Measurements from ENCODE around the gene MARCHF10. TPM values are rescaled to one million over a fixed set of nuclear protein-coding genes. Genes with fewer than 3 reads are reported as not detected.
A peak's percentile ranks its signal among the peaks of the same experiment; 100 is the strongest.

The MARCHF10 gene
- total RNA-seq, 1 donor from 2014 or later, result not detected

- no peak for TF ChIP-seq CTCF (IDR thresholded peaks at IDR 0.05; ENCODE audit: borderline replicate concordance)
- intact Hi-C loops (cut with micrococcal nuclease), result no loop called here
- Histone ChIP-seq H3K4me1 (peaks cover 34% of the 10 kb centered on the region), H3K27me3 (ENCODE audit: low read depth) (no peaks in the 10 kb centered on the region), H3K4me3 (no peak overlapping the region), H3K36me3 (peaks cover 4% of the 10 kb centered on the region), H3K27ac (replicated peaks) (no peak overlapping the region), H3K9me3 (replicated peaks) (peaks cover 15% of the 10 kb centered on the region)
- no peak for DNase-seq
Observed at GRCh38 chr17:62656446-62656845, 151.7 kb downstream of the MARCHF10 start.

GRCh38 chr17:62655656-62656055, 152.5 kb downstream of the MARCHF10 start:
- intact Hi-C loops (cut with micrococcal nuclease), result no loop called here
- Histone ChIP-seq H3K36me3 (peaks cover 4% of the 10 kb centered on the region), H3K4me3 (no peak overlapping the region), H3K27ac (replicated peaks) (no peak overlapping the region), H3K4me1 (peaks cover 34% of the 10 kb centered on the region), H3K27me3 (ENCODE audit: low read depth) (no peaks in the 10 kb centered on the region), H3K9me3 (replicated peaks) (peaks cover 7% of the 10 kb centered on the region)
- TF ChIP-seq CTCF (IDR thresholded peaks at IDR 0.05; ENCODE audit: borderline replicate concordance), result no peak
- DNase-seq, result no peak

DNA sequence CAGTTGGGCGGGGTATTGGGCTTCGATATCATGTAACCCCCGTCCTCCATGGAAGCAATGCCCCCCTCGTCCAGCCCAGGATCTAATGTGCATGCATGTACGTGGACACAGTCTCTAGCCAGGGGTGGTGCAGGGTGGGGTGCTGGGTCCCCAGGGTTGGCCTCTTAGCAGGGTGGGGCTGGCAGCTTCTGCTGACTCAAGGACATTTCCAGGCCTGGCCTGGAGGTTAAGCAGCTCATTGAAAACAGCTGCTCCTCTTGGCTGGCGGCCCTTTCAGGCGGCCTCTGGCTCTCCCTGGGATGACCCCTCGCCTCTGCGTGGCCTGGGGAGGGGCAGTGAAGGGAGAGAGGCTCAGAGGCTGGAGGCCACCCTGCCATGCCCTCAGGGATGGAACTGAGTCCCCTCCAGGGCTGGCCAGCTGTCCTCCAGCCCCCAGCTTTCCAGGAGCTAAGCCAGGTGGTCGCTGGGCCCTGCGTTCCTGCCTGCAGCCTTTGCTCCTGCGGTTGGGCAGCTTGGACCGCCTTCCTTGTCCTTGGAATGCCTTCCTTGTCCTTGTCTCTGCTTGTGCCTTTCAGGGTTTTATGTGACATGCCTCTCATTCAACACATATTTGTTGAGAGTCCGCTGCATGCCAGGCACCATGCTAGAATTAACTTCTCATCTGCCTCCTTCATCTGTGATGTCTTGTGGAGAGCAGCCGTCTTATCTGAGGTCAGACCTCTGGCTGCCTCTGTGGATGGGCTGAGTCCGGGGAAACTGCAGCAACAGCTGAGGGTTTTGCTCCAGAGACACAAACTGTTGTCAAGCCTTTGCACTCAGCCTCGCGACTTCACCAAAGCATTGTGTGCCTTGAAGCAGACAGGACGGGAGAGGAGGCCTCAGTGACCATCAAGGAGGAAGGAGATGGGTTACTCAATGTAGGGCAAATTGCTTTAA, 154.0 kb downstream of the MARCHF10 start:
- H3K4me3 ChIP-seq, result peak overlapping the region; percentile 61
- peaks cover 39% of the 10 kb centered on the region for H3K4me1 ChIP-seq
- no peaks in the 10 kb centered on the region for H3K9me3 ChIP-seq (replicated peaks)
- intact Hi-C loops (cut with micrococcal nuclease), result no loop called here
- H3K27ac ChIP-seq (replicated peaks), result peak overlapping the region; percentile 81
- no peak for TF ChIP-seq CTCF (IDR thresholded peaks at IDR 0.05; ENCODE audit: borderline replicate concordance)
- no peaks in the 10 kb centered on the region for H3K27me3 ChIP-seq (ENCODE audit: low read depth)
- peak; percentile 87 for DNase-seq
- no peaks in the 10 kb centered on the region for H3K36me3 ChIP-seq

DNA sequence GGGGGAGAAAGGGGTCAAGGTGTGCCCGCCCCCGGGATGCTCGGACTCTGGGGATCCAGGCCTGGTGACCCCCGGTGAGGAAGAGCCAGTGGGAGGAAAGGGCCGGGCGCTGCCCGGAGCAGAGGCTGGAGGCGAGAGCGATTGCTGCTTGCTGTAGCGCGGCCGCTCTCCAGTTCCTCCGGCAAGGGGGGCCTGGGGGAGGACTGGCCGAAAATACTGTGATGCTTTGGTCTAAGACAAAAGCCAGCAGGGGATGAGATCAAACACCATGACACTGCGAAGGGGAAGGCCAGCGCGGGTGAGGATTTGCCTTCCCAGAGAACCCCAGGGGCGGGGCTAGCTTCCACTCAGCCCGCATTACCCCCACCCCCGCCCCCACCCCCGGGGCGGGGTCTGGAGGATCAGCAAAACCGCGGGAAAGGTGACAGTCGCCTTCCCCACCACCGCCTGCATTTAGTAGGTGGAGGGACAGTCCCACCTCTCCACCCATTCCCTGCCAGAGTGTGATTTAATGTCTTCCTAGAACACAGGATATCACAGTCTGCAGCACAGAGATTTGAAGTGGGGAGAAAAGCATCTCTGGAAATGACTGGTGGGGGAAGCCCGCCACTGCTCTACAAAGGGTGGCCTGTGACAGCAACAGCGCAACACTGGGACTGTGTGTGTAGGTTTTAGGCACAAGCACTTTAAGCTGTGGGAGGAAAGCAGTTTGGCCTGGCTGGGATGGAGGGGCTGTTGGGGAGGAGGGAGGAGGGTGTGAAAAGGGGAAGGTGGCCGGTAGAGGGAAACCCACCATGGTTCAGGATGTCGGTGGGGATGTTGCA, 154.9 kb downstream of the MARCHF10 start:
- peak; percentile 77 for DNase-seq
- peak overlapping the region; percentile 61 for H3K4me3 ChIP-seq
- TF ChIP-seq CTCF (IDR thresholded peaks at IDR 0.05; ENCODE audit: borderline replicate concordance), result no peak
- peaks cover 48% of the 10 kb centered on the region for H3K4me1 ChIP-seq
- H3K36me3 ChIP-seq, result no peaks in the 10 kb centered on the region
- intact Hi-C loops (cut with micrococcal nuclease), result no loop called here
- no peaks in the 10 kb centered on the region for H3K27me3 ChIP-seq (ENCODE audit: low read depth)
- peak overlapping the region; percentile 81 for H3K27ac ChIP-seq (replicated peaks)
- H3K9me3 ChIP-seq (replicated peaks), result no peaks in the 10 kb centered on the region

DNA sequence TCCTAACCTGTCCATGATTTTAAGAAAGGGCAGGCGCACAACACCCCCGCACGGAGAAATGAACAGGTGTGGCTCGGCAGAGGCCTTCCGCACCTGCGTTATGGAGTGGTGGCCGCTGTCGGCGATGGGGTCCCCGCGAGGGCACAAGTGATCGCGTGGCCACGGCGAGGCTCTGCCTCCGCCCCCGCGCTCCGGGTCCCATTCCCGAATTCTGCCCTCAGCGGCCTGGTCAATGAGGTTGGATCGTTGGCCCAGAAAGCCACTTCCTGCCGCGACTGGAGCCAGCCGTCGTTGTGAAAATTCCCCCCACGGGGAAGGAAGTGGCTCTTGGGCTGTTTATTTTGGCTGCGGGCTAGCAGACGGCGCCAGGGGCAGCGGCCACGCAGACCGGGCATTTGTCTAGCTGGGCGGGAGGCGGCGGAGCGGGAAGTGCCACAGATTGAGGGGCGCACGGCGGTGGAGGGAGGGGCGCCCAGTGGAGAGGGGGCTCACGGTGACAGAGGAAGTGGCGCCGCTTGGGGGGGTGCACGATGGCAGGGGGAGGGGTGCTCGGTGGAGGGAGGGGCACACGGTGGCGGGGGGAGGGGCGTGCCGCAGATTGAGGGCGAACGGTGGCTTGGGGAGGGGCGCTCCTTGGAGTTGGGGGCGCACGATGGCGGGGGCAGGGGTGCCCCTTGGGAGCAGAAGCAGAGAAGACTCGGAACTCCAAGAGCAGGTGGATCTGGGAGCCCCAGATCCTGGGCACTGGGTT, 155.7 kb downstream of the MARCHF10 start:
- TF ChIP-seq CTCF (IDR thresholded peaks at IDR 0.05; ENCODE audit: borderline replicate concordance), result no peak
- peak; percentile 74 for DNase-seq
- H3K36me3 ChIP-seq, result no peaks in the 10 kb centered on the region

More for the DNA sequence above, 155.7 kb downstream of the MARCHF10 start:
- peak overlapping the region; percentile 61 for H3K4me3 ChIP-seq
- peaks cover 52% of the 10 kb centered on the region for H3K4me1 ChIP-seq
- H3K27ac ChIP-seq (replicated peaks), result peak overlapping the region; percentile 81
- H3K27me3 ChIP-seq (ENCODE audit: low read depth), result no peaks in the 10 kb centered on the region
- intact Hi-C loops (cut with micrococcal nuclease), result no loop called here
- H3K9me3 ChIP-seq (replicated peaks), result no peaks in the 10 kb centered on the region

Measured in left ventricle myocardium inferior (tissue), 1 donor.